Endothelial cell of umbilical vein (primary cell): ENCODE data around the gene DIAPH3. TPM values are rescaled to one million over a fixed set of nuclear protein-coding genes. Genes with fewer than 3 reads are reported as not detected.

Experiments used
- BruUV-seq: library from RNA; stranded (reverse); fragments of 400-500 nt; replicated peaks from 2 replicates; lab custom pipeline; 2021; lab: Mats Ljungman, UMichigan
- CTCF ChIA-PET: fragments of 300-600, 350-600 bp; sonication (Branson Sonifier 250); formaldehyde crosslinking; loops from one replicate; lab custom pipeline; 2021; ENCODE audit warnings: antibody characterized with exemption, inconsistent platforms; lab: Charles Lee
- POLR2A ChIA-PET: fragments of 300-600, 350-600 bp; sonication (Branson Sonifier 250); formaldehyde crosslinking; loops from one replicate; lab custom pipeline; 2021; ENCODE audit warnings: antibody characterized with exemption, inconsistent platforms; lab: Charles Lee
- DNase-seq: peaks from one replicate; pipeline ENCODE4 v3.0.0-alpha.2; 2011; ENCODE audit warnings: low read depth, low spot score
- FAIRE-seq: peaks from 2 replicates; lab custom pipeline; 2011; peaks lifted over from hg19 to GRCh38; lab: Jason Lieb, UNC
- H2AFZ ChIP-seq: 2 replicates; pipeline ENCODE4 v1.6.0; 2012; ENCODE audit warnings: low read depth, low read length, control low read depth, inconsistent platforms
- H3K27ac ChIP-seq: 2 replicates; pipeline ENCODE4 v1.5.1; 2011; ENCODE audit warnings: low read depth, mild to moderate bottlenecking, control low read depth, low read length, moderate library complexity; ENCODE audit not compliant: insufficient read depth
- H3K27me3 ChIP-seq, 2 experiments: 2 replicates each; pipeline versions ENCODE4 v1.6.0 to v1.6.1; 2011; ENCODE audit warnings: low read length in 2 of 2, mixed read lengths in 1 of 2; ENCODE audit not compliant: control insufficient read depth in 2 of 2, insufficient read depth in 2 of 2
- H3K36me3 ChIP-seq, 2 experiments: 2 replicates in 1 of 2; 3 replicates in 1 of 2; pipeline ENCODE4 v1.5.1; 2011; ENCODE audit warnings: low read length in 2 of 2, mild to moderate bottlenecking in 1 of 2, moderate library complexity in 1 of 2; ENCODE audit not compliant: control insufficient read depth in 2 of 2, insufficient read depth in 2 of 2; ENCODE audit errors: extremely low read depth in 1 of 2
- H3K4me1 ChIP-seq: 3 replicates; pipeline ENCODE4 v1.5.1; 2011; ENCODE audit warnings: mild to moderate bottlenecking, low read length; ENCODE audit not compliant: control insufficient read depth, insufficient read depth; ENCODE audit errors: extremely low read depth
- H3K4me2 ChIP-seq: 2 replicates; pipeline ENCODE4 v1.6.1; 2011; ENCODE audit warnings: low read length, control low read depth, mixed read lengths; ENCODE audit not compliant: insufficient read depth
- H3K4me3 ChIP-seq, 3 experiments: fragments of 200-600 bp in 1 of 3; sonication (generic), shearing (Covaris generic) in 1 of 3; replicated peaks in 1 of 3; 2 replicates each; pipeline ENCODE4 v1.5.1; 2011 to 2016; ENCODE audit warnings: control low read depth in 3 of 3, low read length in 3 of 3, mild to moderate bottlenecking in 2 of 3, inconsistent platforms in 1 of 3, low read depth in 1 of 3, moderate library complexity in 1 of 3; ENCODE audit not compliant: insufficient read depth in 1 of 3
- H3K79me2 ChIP-seq: 2 replicates; pipeline ENCODE4 v1.6.0; 2012; ENCODE audit warnings: low read length, inconsistent platforms; ENCODE audit not compliant: control insufficient read depth, insufficient read depth
- H3K9ac ChIP-seq: replicated peaks from 2 replicates; pipeline ENCODE3; 2011; ENCODE audit warnings: low read length, control low read depth; ENCODE audit not compliant: insufficient read depth; ENCODE audit errors: extremely low read depth
- H3K9me1 ChIP-seq: replicated peaks from 3 replicates; pipeline ENCODE4 v1.6.0; 2011; ENCODE audit warnings: mild to moderate bottlenecking, low read length; ENCODE audit not compliant: control insufficient read depth, insufficient read depth; ENCODE audit errors: extremely low read depth
- H3K9me3 ChIP-seq: replicated peaks from 2 replicates; pipeline ENCODE4 v1.5.1; 2012; ENCODE audit warnings: low read length, inconsistent platforms; ENCODE audit not compliant: control insufficient read depth, insufficient read depth
- H4K20me1 ChIP-seq: replicated peaks from 2 replicates; pipeline ENCODE3; 2011; ENCODE audit warnings: mild to moderate bottlenecking, low read length; ENCODE audit not compliant: control insufficient read depth, insufficient read depth; ENCODE audit errors: extremely low read depth
- EZH2 ChIP-seq: IDR thresholded peaks from 2 replicates; pipeline ENCODE4 v1.6.1; 2012; ENCODE audit warnings: borderline replicate concordance, low read depth, mild to moderate bottlenecking, moderate library complexity, low read length, inconsistent platforms; ENCODE audit not compliant: severe bottlenecking
- FOS ChIP-seq: IDR thresholded peaks from 2 replicates; pipeline ENCODE4 v1.6.1; 2011; ENCODE audit warnings: mild to moderate bottlenecking, low read length, moderate library complexity, borderline replicate concordance; ENCODE audit not compliant: insufficient read depth
- GATA2 ChIP-seq: IDR thresholded peaks from 2 replicates; pipeline ENCODE4 v1.7.0; 2011; ENCODE audit warnings: low read depth, mild to moderate bottlenecking, moderate library complexity, mixed read lengths, low read length; ENCODE audit not compliant: insufficient read length, insufficient read depth
- JUN ChIP-seq: IDR thresholded peaks from 2 replicates; pipeline ENCODE4 v1.6.1; 2011; ENCODE audit warnings: borderline replicate concordance, low read depth; ENCODE audit not compliant: insufficient read length, insufficient read depth
- MYC ChIP-seq: IDR thresholded peaks from one replicate; pipeline ENCODE4 v1.6.1; 2011; ENCODE audit warnings: mild to moderate bottlenecking, low read depth, low read length
- POLR2A ChIP-seq: IDR thresholded peaks from 2 replicates; pipeline ENCODE4 v1.6.1; 2012; ENCODE audit warnings: low read depth, mild to moderate bottlenecking, control low read depth, low read length
- POLR2AphosphoS5 ChIP-seq: IDR thresholded peaks from 2 replicates; pipeline ENCODE4 v1.6.1; 2012; ENCODE audit warnings: low read depth, mild to moderate bottlenecking, control low read depth, low read length, moderate library complexity; ENCODE audit not compliant: insufficient read depth
- dilution Hi-C: fragments of 300-500 bp; cut with MboI; formaldehyde crosslinking; loops from one replicate; pipeline ENCODE4 v1.15.0; 2019; ENCODE audit warnings: low sequenced_read_pairs; ENCODE audit not compliant: extremely low pct_ligation_motif_present
- intact Hi-C: fragments of 100-400 bp; cut with micrococcal nuclease; formaldehyde crosslinking; loops from one replicate; pipeline ENCODE4 v1.10.0; 2022
- polyA plus RNA-seq, 4 experiments: library from polyadenylated mRNA; depleted of rRNA in 3 of 4; stranded (reverse) in 3 of 4; unstranded in 1 of 4; fragments of >200 nt; gene quantifications; 2 replicates each; pipeline versions ENCODE4 v1.2.1 to v1.2.3, GENCODE V29; 2011 to 2012; ENCODE audit warnings: missing spikeins in 1 of 4
- total RNA-seq: library from RNA; stranded (reverse); gene quantifications from 2 replicates; pipeline ENCODE4 v1.2.3, GENCODE V29; 2021
- TF ChIP-seq, protein P1 (sequence below), 2 donors: IDR thresholded peaks; 1 replicate in 1 of 2; 2 replicates in 1 of 2; pipeline ENCODE4 v1.5.1; 2011; ENCODE audit warnings: low read length in 2 of 2, mild to moderate bottlenecking in 2 of 2, moderate library complexity in 2 of 2, control low read depth in 1 of 2, inconsistent platforms in 1 of 2, low read depth in 1 of 2; ENCODE audit not compliant: insufficient read depth in 1 of 2; ENCODE audit errors: extremely low read depth in 1 of 2
- TF ChIP-seq, protein P2 (sequence below): IDR thresholded peaks from 2 replicates; pipeline ENCODE4 v1.6.1; 2011; ENCODE audit not compliant: insufficient read depth, insufficient read length

Gene DIAPH3
- total and polyA plus RNA-seq, 2 donors (not counting 3 experiments of a cell fraction or from before 2014, with no cell fraction given) = 9.9 to 44.0 TPM

DNA sequence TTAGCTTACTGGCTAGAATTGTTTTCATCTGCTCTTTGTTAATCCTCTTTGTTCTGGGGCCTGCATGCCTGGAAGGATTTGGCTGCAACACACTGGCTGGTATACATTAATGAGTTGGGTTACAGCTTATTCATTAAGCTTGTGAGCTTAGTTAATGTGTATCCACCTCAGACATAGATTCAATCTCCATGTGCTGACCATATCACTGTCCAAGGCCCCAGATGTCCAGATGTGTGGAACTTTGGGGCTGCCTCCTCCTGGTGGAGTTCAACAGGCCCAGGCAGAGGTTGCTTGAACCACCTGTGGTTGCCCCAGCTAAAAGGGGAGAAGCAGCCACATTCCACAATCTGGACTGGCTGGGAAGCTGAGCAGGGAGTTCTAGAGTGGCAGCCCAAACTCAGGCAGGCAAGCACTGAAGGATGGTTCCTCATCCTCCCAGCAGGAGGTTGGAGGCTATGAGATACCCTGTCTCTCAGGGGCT lies 5.4 kb downstream of the DIAPH3 start:
- no peak for FAIRE-seq
- CTCF ChIA-PET = no interaction called here

More for the DNA sequence above, 5.4 kb downstream of the DIAPH3 start:
- POLR2A ChIA-PET = no interaction called here
- no peaks in the 10 kb centered on the region for H3K9me3 ChIP-seq
- no peaks in the 10 kb centered on the region for H4K20me1 ChIP-seq
- H3K4me1 ChIP-seq = peaks cover 10% of the 10 kb centered on the region
- H3K27ac ChIP-seq = no peak overlapping the region
- dilution Hi-C loops = no loop called here
- DNase-seq = no peak
- no TSS peak for BruUV-seq
- no peaks in the 10 kb centered on the region for H3K9me1 ChIP-seq
- H3K9ac ChIP-seq = no peak overlapping the region
- H2AFZ ChIP-seq = no peak overlapping the region
- intact Hi-C loops = no loop called here
- no peak overlapping the region for H3K4me2 ChIP-seq
- no peak overlapping the region for H3K4me3 ChIP-seq
- H3K36me3 ChIP-seq = peaks cover 0 to 2% of the 10 kb centered on the region in 2 experiments
- TF ChIP-seq, protein P1, sequence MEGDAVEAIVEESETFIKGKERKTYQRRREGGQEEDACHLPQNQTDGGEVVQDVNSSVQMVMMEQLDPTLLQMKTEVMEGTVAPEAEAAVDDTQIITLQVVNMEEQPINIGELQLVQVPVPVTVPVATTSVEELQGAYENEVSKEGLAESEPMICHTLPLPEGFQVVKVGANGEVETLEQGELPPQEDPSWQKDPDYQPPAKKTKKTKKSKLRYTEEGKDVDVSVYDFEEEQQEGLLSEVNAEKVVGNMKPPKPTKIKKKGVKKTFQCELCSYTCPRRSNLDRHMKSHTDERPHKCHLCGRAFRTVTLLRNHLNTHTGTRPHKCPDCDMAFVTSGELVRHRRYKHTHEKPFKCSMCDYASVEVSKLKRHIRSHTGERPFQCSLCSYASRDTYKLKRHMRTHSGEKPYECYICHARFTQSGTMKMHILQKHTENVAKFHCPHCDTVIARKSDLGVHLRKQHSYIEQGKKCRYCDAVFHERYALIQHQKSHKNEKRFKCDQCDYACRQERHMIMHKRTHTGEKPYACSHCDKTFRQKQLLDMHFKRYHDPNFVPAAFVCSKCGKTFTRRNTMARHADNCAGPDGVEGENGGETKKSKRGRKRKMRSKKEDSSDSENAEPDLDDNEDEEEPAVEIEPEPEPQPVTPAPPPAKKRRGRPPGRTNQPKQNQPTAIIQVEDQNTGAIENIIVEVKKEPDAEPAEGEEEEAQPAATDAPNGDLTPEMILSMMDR (IDR thresholded peaks at IDR 0.05; ENCODE audit: extremely low read depth in 1 of 2, insufficient read depth in 1 of 2, low read depth in 1 of 2, low read length in 2 of 2) = no peak
- no peak for TF ChIP-seq JUN
- TF ChIP-seq MYC = no peak
- TF ChIP-seq GATA2 = no peak
- TF ChIP-seq, protein P2, sequence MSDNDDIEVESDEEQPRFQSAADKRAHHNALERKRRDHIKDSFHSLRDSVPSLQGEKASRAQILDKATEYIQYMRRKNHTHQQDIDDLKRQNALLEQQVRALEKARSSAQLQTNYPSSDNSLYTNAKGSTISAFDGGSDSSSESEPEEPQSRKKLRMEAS = no peak
- TF ChIP-seq FOS = no peak
- TF ChIP-seq POLR2A = no peak
- TF ChIP-seq POLR2AphosphoS5 = no peak
- no peak for TF ChIP-seq EZH2
- H3K27me3 ChIP-seq = no peaks in the 10 kb centered on the region
- H3K79me2 ChIP-seq = peaks cover 98% of the 10 kb centered on the region
